GM21447 (cell line): ENCODE measurements around the gene KNDC1.
"Not testable (repeated sequence)": the region's sequence is repeated elsewhere in the genome, so short reads cannot be mapped to it uniquely, and the experiment has no call there.

ENCODE experiments used
- ATAC-seq: cut with Tn5 transposase; IDR thresholded peaks from one replicate; pipeline ENCODE4 v1.9.1; 2021; ENCODE audit not compliant: unreplicated experiment

Gene KNDC1

DNA sequence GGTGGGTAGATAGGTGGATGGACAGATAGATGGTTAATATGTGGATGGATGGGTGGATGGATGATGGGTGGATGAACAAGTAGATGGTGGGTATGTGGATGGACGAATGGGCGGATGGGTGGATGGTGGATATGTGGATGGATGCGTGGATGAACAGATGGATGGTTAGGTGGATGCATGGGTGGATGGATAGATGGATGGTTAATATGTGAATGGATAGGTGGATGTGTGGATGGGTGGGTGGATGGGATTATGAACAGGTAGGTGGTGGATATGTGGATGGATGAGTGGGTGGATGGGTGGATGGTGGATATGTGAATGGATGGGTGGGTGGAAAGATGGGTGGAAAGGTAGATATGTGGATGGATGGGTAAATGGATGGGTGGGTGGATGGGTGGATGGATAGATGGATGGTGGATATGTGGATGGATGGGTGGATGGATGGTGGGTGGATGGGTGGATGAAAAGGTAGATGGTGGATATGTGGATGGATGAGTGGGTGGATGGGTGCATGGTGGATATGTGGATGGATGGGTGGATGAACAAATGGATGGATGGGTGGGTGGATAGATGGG is 14.8 kb downstream of the KNDC1 start:
- no peak for ATAC-seq

DNA sequence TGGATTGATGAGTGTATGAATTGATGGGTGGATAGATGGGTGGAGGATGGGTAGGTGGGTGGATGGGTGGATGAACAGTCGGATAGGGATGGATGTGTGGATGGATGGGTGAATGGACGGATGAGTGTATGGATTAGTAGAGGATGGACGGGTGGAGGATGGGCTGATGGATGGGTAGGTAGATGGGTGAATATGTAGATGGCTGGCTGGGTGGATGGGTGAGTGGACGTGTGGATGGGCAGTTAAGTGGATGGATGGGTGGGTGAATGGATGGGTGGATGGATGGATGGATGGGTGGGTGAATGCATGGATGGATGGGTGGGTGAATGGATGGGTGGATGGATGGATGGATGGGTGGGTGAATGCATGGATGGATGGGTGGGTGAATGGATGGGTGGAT is 15.6 kb downstream of the KNDC1 start:
- not testable (repeated sequence) for ATAC-seq

DNA sequence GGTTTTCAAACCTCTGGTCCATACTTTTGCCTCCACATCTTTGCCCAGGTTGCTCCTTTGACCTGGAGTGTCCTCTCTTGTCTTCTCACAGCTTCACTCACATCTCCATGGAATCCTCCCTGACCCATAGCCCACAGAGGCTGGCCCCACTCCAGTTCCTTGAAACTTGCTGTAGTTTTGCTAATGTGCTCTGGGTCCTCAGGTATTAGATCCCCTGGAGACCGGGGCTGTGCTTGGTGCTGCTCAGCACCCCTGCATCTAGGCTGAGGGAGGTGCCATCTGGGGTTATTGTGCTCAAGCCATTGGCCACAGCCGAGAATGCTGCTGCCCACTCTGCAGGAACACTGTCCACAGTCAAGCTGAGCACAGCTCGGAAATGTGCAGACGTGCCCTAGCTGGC is 16.5 kb downstream of the KNDC1 start:
- ATAC-seq, result no peak

DNA sequence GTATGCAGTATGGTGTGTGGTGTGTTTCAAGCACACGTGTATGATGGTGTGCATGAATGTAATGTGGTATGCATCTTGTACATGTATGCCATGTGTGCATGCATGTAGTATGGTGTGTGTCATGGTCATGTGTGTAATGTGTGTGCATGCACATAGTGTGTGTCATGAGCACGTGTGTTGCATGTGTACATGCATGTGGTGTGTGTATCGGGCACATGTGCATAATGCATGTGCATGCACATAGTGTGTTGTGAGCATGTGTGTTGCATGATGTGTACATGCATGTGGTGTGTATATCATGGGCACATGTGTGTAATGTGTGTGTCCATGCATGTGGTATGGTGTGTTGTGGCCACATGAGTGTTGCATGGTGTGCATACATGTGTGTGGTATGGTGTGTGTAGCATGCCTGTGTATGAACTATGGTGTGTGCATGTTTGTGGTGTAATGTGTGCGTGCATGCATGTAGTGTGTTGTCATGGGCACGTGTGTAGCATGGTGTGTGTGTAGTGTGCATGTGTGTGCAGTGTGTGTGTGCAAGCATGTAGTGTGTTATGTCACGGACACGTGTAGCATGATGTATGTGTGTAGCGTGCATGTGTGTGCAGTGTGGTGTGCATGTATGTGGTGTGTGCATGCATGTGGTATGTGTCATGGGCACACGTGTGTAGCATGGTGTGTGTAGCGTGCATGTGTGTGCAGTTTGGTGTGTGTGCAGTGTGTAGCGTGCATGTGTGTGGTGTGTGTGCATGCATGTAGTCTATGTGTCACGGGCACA is 17.6 kb downstream of the KNDC1 start:
- no peak for ATAC-seq

DNA sequence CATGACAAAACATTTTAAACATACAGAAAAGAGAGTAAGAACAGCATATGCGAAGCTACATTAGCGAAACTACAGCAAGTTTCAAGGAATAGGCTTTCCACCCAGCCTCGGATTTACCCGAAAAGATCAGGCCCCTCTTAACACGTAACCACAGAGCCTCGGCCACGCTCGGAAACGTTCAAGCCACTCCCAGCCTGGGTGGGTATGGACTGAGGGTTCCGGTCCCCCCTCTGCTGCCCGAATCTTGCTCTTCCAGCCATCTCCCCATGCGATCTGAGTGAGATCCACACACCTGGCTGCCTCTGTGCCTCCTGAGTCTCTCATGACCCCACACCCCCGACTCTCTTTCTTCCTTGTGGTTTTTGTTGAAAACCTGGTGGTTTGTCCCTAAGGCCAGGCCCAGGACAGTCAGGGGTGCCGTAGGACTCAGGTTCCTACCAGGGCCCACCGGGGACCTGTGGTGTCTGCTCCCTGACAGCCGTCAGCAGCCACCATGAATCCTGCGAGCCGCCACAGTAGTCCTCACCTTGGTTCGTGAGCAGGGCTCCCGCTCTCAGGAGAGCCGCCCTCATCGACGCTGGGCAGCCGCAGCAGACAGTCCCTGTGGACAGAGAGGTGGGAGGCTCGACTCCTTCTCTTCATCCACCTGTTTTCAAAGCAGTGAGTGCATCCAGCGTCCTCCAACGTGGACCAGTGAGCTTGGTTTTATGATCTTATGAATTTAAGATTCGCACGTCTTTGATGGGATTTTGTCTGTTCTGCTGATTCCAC is 18.5 kb downstream of the KNDC1 start:
- ATAC-seq, result no peak

DNA sequence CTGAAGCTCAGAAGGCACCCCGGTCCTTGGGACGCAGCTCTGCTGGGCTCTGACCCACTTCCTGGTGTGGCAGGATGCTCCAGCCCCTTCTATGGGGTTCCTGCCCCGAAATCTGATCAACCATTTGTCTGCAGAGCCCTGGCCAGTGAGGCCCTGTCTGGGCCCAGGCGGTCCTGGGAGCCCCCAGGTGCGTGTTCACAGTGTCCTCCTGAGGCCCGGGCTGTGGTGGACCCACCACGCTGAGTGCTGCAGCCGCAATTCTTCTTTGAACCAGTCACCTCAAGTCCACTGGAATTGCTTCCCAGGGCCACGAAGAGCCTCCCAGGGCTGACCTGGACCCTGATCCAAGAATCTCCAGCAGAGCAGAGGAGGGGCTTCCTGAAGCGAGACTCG is 19.1 kb downstream of the KNDC1 start:
- no peak for ATAC-seq

DNA sequence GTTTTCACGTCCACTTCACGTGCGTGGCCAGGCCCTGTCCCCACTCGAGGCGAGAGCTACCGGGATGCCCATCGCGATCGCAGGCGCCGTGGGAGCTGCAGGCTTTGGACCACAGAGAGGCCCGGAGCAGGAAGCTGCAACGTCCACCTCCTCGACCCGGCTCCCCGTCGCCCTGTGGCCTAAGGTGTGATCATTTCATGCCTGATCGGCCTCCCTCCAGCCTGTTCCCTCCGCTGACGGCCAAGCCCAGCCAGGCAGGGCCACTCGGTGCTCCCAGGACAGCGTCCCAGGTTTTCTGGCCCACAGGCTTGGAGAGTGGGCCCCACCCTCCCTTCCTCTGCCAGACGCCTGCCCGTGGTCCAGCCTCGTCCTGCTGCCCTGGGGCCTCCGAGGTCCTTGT is 19.6 kb downstream of the KNDC1 start:
- no peak for ATAC-seq

DNA sequence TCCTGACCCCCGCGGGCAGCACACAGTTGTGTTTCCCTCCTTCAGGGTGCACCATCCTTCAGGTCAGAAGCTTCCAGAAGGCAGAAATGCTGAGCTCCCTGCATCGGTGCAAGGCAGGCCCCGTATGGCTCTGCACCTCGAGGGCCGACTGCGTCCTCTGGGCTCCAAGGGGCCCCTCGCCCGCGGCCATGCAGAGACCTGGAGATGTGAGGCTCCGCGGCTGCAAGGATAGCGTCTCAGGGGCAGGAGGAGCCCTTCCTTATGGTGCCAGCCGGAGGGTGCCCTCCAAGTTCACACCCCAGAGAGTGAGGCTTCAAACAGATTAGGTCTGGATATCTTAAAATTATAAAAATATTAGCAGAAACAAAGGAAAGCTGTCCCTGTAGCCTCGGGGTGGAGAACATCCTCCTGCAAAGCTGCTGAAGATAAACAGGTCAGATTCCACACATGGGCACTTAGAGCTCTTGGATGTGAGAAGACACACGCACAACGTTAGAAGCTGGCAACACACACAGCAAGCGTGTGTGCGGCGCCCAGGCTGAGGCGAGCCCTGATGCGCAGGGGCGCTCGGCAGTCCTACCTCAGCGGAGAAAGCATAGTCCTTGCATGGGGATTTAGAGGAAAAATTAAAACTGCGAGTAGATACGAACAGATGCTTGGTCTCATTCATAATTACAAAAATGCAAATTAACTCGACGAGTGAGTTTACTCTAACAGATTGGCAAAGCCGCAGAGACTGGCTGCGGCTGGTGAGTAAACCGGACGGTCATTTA is 20.4 kb downstream of the KNDC1 start:
- no peak for ATAC-seq

DNA sequence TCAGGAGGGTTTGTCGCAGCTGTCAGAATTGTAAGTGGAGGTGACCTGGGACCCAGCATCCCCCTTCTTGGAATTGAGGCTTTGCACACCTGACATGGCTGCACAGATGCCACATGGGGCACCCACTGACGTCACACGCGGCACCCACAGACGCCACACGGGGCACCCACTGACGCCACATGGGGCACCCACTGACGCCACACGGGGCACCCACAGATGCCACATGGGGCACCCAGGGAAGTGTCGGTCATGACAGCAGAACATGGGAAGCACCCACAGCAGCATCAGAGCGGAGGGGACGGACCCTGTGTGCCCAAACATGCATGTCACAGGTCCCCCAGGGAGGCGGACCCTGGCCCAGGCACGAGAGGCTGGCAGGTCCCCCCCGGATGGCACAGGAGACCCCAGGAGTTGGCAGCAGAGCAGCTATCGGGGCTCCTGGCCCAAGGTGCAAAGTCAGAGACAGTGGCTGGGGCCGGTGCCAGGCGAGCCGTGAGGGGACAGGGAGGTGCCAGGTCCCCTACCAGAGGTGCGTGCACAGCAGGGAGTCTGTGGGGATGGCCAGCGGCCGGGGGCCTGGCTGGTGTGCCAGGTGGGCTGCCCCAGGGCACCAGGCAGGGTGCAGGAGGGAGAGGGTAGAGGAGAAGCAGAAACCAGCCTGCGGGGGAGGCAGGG is 21.1 kb downstream of the KNDC1 start:
- no peak for ATAC-seq

DNA sequence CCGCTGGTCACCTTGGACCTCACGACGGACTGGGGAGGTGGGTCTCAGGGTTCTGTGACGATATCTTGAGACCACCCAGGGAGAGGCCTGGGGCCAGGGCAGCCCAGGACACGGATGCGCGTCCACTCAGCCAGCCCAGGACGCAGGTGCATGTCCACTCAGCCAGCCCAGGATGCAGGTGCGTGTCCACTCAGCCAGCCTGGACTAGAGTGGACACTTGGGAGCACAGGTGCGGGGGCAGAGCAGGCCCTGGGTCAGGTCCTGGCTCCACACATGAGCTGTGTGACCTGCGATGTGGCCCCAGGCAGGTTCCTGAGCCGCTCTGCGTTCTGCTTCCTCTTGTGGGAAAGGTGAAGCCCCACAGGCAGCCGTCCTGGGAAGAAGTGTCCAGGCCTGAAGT is 22.2 kb downstream of the KNDC1 start:
- no peak for ATAC-seq

DNA sequence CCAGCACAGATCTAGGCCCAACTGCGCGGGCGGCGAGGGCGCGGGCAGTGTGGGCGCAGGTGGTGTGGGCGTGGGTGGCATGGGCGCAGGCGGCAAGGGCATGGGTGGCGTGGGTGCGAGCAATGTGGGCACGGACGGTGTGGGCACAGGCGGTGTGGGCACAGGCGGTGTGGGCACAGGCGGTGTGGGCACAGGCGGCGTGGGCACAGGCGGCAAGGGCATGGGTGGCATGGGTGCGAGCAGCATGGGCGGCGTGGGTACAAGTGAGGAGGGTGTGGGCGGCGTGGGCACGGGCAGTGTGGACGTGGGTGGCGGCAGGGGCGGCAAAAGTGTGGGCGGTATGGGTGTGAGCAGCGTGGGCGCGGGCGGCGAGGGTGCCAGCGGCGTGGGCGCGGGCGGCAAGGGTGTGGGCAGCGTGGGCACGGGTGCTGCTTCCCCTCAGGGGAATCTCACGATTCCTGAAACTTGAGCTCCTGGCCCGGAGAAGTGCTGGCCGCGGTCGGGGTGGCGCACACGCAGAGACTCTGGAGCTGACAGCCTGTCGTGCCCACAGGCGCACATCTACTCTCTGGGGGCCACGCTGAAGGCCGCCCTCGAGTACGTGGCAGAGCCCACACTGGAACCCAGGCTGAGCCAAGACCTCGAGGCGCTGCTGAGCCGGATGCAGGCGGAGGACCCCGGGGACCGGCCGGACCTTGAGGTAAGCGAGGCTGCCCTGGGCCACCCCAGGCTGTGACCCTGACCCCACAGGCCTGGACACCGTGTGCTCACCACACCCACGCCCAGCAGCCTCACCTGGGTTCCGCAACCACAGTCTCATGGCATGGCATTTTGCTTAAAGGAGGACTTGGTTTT is 23.0 kb downstream of the KNDC1 start:
- ATAC-seq, result no peak

DNA sequence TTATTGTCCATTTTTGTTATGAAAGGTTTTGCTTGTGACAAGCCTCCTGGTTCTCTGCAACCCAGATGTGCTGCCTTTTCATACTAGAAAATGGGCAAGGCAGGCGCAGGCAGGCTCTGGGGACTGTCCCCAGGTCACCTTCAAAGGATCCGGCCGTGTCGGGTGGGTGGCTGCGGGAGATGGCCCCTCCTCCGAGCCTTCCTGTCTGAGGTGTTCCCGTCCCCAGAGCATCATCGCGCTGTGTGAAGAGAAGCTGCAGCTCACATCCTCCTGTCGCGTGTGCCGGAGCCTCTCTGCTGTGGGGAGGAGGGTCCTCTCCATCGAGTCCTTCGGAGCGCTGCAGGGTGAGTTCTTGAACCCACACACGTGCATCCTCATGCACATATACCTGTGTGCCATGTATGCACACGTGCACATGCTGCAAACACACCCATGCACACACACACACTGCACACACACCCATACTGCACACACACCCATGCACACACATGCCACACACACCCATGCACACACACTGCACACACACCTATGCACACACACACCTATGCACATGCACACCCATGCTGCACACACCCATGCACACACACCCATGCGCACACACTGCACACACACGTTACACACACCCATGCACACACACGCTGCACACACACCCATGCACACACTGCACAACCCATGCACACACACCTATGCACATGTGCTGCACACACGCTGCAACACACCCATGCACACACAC is 23.8 kb downstream of the KNDC1 start:
- no peak for ATAC-seq

DNA sequence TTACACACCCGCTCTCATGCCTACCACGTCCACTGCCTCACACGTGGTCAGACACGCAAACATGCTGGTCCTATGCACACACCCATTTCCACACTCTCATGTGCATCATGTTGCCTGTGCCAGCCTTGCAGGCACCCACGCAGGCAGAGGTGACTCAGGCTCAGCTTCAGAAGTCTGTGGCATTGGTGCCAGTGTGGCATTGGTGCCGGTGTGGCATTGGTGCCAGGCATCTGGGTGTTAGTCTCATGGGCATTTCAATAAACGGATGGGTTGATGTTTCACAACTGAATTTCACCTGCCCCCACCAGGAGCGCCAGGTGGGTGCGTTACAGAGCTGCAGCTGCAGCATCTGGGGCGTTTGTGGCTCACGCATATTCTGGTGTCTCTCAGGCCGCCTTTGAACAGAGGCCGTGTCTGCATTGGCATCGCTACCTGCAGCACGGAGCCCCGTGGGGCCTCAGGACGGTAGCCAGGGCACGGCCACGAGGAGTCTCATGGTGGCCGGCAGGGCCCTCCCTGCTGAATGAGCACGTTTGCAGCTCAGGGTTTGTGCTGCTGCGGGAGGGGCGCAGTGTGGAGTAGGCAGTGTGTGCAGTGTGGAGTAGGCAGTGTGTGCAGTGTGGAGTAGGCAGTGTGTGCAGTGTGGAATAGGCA is 24.7 kb downstream of the KNDC1 start:
- ATAC-seq, result no peak

DNA sequence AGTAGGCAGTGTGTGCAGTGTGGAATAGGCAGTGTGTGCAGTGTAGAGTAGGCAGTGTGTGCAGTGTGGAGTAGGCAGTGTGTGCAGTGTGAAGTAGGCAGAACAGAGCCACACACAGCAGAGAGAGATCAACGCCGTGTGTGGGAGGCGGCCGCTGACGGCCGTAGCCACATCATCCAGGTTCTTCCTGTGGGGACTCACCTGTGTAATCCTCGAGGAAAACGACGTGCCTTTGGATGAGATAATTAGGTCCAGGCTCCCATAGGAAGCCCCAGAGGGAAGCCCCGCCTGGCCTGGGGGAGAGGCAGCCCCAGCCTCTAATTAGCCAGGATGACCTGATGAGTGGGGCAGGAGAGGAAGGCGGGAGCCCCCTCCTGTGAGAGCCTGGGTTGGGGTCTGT is 25.4 kb downstream of the KNDC1 start:
- no peak for ATAC-seq

DNA sequence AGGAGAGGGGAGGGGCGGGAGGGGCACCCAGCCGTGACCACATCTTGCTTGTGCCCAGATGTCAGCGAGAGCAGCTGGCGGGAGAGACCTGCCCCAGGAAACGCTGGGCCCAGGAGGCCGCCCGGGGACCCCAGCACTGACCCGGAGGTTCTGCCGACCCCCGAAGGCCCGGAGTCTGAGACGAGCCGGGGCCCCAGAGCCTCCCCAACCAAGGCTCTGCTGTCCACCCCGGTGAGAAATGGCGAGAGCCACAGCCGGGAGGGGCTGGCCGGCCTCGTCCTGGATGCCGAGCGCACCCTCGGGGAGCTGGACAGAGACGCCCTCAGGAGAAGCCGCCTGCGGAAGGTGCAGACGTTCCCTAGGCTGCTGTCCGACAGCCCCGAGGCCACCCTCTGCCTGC is 25.9 kb downstream of the KNDC1 start:
- ATAC-seq, result no peak

DNA sequence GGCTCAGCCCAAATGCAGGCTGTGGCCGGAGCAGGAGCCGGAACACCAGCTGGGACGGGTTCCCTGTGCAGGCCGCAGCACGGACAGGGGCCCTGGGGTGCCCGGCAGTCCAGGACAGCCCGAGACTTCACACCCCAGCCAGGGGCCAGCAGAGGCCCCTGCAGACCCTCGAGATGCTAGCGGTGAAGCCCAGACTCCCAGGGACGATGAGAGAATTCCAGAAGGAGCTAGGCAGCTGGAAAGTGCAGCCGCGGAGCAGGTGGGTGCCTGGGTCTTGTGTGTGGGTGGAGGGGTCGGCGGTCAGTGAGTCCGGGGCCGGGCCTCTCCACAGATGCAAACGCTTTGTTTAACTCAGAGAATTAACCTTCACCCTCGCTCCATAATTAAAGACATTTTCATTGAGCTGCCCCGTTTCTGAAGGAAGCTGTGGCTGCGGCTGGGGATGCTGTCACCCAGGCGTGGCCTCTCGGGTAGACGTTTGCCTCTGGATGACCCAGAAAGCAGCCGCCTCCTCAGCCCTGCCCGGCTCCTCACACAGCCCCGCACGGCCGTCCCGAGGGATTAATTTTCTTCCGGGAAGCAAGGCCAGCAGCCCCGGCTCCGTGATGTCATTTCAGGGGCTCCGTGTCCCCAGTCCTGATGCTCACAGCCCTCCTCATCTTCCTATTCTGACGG is 26.5 kb downstream of the KNDC1 start:
- no peak for ATAC-seq

DNA sequence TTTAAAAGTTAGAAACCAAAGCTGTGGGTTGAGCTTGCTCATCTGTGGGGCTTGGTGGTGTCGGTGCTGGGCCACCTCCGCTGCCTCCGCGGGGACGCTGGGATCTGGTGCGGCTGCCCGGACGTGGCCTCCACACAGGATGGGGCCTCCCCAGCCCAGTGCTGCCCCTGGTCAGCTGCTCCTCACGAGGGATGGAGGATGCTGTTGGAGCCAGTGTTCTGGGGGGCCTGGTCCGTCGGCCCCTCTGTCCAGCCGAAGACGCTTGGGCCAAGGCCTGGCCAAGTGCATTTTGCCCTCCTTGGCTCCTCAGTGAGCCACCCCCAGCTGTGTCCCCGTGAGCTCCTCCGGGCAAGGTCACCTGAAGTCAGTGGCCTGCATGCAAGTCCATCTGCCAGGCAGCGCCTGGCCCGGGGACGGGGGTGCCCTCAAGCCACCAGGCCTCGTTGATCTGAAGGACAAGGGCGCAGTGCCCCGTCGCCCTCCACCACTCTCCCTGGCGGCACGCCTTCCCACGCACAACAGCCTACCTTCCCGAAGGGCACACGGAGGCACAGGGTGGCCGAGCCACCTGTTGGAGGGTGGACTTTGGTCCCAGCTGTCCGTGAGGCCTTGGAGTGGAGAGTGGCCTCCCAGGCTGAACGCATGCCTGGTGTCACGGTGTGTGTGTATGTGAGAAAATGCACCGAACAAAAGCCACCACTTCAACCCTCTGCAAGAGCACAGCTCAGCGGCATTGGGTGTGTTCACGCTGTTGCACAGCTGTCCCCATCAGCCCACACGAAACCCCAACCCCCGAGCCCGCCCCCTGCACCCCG is 27.3 kb downstream of the KNDC1 start:
- no peak for ATAC-seq
